ENCODE results near the gene IL6R.

DNA sequence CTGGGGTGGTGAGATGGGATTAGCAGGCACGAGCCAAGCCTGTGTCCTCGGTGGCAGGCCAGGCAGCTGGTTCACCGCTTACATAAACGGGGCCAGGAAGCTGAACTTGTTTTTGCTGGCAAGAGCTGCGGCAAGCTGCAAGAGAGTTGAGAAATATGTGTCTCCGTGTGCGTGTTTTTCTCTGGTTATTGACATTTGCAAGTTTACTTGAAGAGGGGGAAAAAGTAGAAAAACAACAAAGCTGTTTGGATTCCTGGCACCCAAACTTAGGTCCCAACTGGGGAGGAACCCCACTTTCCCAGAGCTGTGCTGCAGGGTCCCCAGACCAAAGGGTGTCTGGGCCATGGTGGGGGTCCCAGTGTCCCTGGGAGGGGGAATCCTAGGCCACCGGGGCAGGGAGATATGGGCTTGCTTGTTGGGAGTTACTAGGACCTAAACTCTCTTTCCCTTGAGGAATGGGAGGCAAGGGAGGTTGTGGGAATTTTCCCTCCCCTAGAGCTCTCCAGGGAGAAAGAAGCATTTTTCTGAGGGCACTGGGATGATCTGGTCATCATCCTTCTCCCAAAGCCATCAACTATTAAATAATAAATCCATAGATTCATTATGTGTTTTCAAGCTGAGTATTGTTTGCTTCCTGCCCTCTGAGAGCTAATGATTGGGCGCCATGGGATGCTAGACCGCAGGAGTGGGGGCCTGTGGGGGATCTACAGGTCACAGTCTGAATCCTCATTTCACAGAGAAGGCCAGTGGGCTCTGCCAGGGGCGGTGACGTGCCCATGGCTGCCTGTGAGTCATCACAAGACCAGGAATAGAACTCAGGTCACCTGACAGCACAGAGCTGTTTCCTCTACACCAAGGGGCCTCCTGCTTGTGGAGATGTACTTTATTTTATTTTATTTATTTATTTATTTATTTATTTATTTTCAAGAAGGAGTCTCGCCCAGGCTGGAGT is 14.8 kb downstream of the IL6R start:
- TF ChIP-seq, protein P1, sequence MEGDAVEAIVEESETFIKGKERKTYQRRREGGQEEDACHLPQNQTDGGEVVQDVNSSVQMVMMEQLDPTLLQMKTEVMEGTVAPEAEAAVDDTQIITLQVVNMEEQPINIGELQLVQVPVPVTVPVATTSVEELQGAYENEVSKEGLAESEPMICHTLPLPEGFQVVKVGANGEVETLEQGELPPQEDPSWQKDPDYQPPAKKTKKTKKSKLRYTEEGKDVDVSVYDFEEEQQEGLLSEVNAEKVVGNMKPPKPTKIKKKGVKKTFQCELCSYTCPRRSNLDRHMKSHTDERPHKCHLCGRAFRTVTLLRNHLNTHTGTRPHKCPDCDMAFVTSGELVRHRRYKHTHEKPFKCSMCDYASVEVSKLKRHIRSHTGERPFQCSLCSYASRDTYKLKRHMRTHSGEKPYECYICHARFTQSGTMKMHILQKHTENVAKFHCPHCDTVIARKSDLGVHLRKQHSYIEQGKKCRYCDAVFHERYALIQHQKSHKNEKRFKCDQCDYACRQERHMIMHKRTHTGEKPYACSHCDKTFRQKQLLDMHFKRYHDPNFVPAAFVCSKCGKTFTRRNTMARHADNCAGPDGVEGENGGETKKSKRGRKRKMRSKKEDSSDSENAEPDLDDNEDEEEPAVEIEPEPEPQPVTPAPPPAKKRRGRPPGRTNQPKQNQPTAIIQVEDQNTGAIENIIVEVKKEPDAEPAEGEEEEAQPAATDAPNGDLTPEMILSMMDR (IDR thresholded peaks at IDR 0.05) = no peak
- no peak for TF ChIP-seq POLR2A (IDR thresholded peaks at IDR 0.05)
